Umbilical cord (tissue), 2 donors: ENCODE measurements around the gene FAM184B. TPM values are rescaled to one million over a fixed set of nuclear protein-coding genes. Genes with fewer than 3 reads are reported as not detected.
"Not testable (repeated sequence)": the region's sequence is repeated elsewhere in the genome, so short reads cannot be mapped to it uniquely, and the experiment has no call there.

ENCODE experiments used
- DNase-seq: peaks from one replicate; pipeline ENCODE4 v3.0.0-alpha.2; 2015; ENCODE audit warnings: low spot score
- total RNA-seq: library from RNA; depleted of rRNA; stranded (reverse); fragments of >200 nt; gene quantifications from one replicate; pipeline ENCODE4 v1.2.3, GENCODE V29; 2014; ENCODE audit warnings: low replicate concordance; ENCODE audit not compliant: insufficient read depth

FAM184B gene
- total RNA-seq, 1 donor from 2014 or later = 3.1 TPM

DNA sequence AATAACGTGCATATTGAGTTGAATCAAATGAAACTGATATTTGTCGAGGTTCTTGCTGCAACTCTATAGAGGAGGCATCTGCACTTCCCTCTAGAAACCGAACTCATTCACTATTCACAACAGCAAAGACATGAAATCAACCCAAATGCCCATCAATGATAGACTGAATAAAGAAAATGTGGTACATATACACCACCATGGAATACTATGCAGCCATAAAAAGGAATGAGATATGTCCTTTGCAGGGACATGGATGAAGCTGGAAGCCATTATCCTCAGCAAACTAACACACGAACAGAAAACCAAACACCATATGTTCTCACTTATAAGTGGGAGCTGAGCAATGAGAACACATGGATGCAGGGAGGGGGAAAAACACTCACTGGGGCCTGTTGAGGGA is 96.8 kb downstream of the FAM184B start:
- DNase-seq = not testable (repeated sequence)

DNA sequence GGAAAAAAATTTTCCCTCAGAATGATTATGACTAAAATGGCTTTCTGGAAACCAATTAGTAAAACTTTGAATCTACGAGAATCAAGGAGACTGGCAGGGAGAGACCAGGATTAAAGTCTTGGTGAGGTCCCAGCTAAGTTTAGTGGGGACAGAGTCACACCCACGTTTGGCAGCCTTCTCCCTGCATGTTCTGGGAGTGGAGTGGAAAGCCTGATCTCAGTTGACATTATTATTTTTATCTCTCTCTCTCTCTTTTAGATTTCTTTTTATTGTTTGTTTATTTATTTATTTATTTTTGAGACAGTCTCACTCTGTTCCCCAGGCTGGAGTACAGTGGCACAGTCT is 99.2 kb downstream of the FAM184B start:
- no peak for DNase-seq

DNA sequence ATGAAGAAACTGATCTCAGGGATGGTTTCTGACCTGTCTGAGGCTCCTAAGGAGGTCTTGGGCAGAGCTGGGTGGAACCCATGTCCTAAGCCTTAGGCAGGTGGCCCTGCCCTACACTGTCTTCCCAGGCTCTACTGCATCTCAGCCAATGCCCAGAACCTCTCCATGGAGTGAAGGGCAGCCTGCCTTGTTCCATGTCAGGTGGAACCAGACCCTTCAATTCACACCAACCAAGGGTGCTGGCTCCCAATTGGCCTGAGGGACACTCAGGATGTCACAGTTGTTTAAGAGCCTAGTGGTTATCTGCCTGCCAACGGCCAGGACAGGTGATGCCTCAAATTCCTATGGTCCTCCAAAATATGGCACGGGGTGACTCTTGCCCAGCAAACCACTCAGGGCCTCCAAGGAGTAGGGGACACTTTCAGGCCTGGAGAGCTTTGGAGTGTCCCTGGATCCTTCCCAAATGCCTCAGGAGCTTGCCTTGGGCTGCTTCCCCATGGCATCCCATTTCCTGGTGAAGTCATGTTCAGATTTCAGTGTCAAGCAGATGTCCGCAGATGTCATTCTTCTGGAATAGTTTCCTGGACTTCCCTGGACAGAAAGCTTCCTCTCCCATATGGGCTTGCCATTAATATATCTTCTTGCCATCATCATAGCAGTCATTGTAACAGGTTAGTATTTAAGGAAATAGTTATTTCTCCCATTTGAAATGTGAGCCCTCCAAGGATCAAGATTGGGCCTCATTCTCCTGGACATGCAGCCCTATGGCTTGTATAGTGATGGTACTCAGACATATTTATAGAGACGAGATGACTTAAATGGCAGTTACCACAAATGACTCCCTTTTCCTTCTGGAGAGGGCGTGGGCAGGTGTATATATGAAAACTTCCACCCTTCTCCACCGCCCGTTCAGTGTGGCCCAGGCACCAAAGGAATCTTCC is 99.9 kb downstream of the FAM184B start:
- no peak for DNase-seq

DNA sequence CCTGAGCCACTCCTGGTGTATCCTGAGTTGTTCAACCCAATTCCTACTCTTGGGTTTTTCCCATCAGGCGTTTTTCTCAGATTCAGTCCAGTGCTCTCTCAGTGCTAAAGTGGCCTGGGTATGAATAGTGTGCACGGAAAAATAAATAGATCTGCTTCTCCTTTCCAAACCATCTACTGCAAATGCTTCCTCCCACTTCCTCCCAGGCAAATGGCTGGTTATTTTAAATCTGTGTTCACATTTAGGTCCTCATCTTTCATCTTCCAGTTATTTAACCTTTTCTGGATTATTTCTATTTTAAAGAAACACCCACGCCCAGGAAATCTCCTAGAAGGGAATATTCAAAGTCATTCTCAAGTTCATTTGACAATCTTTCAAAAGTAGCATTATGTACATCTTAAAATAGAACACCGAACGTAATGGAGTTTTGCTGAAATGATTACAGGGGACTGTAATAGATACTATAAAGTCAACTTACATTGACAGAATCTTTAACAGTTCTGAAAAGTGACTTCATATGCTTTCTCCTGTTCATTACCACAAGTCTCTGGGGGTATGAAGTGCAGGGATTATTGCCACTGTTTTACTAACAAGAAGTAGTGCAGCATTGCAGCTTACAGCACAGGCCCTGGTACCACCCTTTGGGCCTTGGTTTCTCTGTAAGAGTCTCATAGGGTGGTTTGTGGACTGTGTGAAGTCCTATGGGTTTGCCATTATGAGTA is 100.7 kb downstream of the FAM184B start:
- DNase-seq = no peak

- peak; percentile 35 for DNase-seq
These were observed 111.0 kb downstream of the FAM184B start for GRCh38 chr4:17670423-17670822.

GRCh38 chr4:17667653-17668201 is 113.7 kb downstream of the FAM184B start:
- DNase-seq = no peak

GRCh38 chr4:17667253-17667652 is 114.2 kb downstream of the FAM184B start:
- DNase-seq = no peak

DNA sequence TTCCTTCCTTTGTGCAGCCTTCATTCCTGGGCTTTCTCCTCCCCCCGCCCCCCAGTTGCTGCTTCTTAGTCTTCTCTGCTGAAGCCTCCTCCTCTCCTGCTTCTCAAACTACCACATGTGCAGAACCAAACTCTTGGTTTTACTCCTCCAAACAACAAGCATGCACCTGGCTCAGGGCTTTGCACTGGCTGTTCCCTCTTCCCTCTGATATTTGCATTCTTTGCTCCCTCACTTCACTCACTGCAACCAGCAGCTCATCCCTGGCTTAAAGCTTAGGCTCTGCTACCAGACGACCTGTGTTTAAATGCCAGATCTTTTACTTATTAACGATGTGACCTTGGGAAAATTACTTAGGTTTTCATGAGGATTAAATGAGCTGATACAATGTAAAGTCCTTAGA is 115.6 kb downstream of the FAM184B start:
- no peak for DNase-seq

GRCh38 chr4:17665346-17665745 is 116.1 kb downstream of the FAM184B start:
- no peak for DNase-seq

GRCh38 chr4:17664755-17665154 is 116.7 kb downstream of the FAM184B start:
- DNase-seq = no peak

GRCh38 chr4:17662694-17663093 is 118.7 kb downstream of the FAM184B start:
- DNase-seq = no peak

GRCh38 chr4:17659196-17659595 is 122.2 kb downstream of the FAM184B start:
- DNase-seq = not testable (repeated sequence)

- no peak for DNase-seq
These were observed 123.6 kb downstream of the FAM184B start for GRCh38 chr4:17657849-17658248.

GRCh38 chr4:17657090-17657489 is 124.3 kb downstream of the FAM184B start:
- DNase-seq = no peak

- DNase-seq = no peak
These were observed 126.7 kb downstream of the FAM184B start for GRCh38 chr4:17654701-17655100.

DNA sequence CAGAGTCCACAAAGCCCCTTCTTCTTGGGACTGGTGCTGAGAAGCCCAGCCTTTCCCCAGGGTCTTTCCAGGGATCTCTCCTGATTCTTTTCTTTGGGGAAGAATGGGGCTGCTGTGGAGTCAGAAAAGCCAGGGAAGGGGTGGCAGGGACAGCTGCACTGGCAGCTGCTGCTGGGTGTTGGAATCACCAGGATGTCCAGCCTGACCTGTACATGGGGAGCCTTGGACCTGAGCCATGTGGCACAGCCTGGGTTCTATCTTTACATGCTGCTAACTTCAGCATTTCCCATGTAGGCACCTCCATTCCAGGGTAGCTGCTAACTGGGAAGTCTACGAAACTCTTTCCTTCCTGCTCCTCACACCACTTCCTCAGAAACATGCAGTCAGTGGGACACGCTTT is 131.0 kb downstream of the FAM184B start:
- no peak for DNase-seq

DNA sequence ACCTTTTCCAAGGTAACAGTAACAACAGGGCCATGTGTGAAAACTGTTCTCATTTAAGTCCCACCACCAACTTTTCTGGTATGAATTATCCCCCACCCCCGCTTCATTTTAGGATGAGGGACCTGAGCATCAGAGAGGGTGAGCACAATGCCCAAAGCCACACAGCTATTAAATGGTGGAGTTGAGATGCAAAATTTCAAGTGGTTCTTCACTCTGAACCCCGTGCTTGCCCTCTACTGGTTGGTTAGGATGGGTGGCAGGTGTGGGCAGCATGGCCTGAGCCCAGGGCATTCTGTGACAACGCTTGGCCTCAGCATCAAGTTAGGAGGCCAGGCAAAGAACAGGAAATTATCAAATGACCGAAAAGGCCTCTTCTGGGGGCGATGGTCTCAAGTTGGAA is 133.5 kb downstream of the FAM184B start:
- DNase-seq = no peak

DNA sequence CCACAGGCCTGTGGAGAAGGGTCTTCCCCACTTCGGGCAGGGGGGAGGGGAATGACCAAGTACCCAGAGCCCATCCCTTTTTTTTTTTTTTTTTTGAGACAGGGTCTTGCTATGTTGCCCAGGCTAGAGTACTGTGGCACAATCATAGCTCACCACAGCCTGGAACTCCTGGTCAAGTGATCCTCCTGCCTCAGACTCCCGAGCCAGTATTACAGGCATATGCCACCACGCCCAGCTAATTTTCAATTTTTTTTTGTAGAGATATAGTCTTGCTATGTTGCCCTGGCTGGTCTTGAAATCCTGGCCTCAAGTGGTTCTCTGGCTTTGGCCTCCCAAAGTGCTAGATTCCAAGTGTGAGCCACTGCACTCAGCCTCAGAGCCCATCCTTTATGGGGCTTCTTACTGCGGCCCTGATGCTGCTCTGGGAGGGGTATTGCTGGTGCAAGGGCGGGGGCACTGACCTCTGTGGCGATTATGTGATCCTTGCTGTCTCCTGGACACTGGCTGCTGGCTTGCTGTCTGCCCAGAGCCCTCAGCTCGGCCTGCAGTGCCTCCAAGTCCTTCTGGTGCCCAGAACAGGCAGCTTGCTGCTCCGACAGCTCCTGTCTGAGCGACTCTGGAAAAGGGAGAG is 134.1 kb downstream of the FAM184B start:
- no peak for DNase-seq

GRCh38 chr4:17646693-17647092 is 134.7 kb downstream of the FAM184B start:
- no peak for DNase-seq

DNA sequence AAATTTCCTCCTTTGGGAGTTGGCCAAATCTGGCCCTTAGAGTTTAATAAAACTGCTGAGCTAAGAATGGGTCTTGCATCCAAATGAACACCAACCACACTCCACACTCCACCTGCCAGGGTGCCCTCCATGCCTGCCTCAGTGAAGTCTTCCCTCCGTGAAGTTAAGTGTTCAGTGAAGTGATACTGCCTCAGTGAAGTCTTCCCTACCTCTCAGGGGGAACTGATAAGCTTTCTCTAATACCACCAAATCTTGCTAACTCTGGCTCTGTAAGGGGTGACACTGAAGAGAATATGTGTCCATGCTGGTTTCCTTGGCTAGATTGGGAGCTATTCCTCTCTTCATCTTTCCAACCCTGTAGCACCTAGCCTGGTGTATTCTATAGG is 139.0 kb downstream of the FAM184B start:
- no peak for DNase-seq

GRCh38 chr4:17639136-17639535 is 142.3 kb downstream of the FAM184B start:
- DNase-seq = no peak
